Mesenteric fat pad (tissue), 1 donor: ENCODE results near the gene FNDC3B. TPM values are rescaled to one million over a fixed set of nuclear protein-coding genes. Genes with fewer than 3 reads are reported as not detected.

ENCODE experiments used
- DNase-seq: peaks from one replicate; pipeline ENCODE4 v3.0.0-alpha.2; 2020; ENCODE audit warnings: low spot score
- total RNA-seq: library from RNA; stranded (reverse); fragmentation: NEBNext Ultra II Directional; extraction: Animal tissue kit (Norgen Biotek cat#: 25700); gene quantifications from one replicate; pipeline ENCODE4 v1.2.1, GENCODE V29; 2021
- donor health status: DM: yes; HTN: yes; CAD: no.

Gene FNDC3B
- total RNA-seq, 1 donor from 2014 or later, result 258 TPM

DNA sequence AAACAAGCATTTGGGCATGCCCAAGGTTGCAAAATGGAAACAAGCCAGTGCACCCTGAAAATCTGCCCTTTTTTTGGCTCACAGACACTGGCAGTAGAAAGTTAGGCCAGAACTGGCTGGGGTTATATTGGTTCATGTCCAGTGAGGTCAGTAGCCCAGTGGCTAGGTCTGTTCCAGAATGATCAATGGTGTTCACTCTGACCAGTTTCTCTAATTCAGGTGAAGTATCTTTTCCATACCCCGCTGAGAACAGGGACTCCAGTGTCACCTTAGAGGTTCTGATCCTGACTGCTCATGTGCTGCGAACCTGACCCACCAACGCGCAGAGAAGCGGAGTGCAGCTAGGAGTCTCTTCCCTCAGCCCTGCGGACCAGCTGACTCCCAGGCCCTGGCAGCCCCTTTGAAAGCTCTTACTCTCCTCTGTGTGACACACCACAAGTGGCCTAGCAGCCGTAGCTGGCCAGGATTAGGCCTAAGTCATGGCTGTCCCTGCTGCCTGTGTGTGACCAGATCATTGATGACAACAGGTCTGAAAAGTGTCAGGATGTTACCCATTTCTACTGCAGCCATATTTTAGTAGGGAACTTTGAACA lies 285.3 kb downstream of the FNDC3B start:
- DNase-seq, result no peak

- DNase-seq, result no peak
Measured at GRCh38 chr3:172325461-172325860, 286.1 kb downstream of the FNDC3B start.

DNA sequence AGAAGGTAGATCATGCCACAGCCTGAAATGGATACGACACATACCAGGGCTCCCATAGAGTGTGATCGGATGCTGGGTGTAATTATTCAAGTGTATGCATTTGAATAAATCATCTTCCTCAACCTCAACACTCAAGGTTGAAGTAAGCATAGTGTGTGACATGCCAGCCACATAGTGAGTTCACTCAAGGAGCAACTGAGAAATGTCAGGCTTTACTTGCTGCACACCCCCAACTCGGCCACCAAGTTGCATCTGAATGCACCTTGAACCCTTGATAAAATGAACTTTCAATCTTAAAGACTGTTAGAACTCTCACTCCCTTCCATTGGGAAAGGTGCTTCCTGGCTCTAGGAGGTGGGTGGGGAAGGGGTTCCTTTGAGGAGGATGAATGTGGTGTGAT lies 287.6 kb downstream of the FNDC3B start:
- DNase-seq, result no peak

DNA sequence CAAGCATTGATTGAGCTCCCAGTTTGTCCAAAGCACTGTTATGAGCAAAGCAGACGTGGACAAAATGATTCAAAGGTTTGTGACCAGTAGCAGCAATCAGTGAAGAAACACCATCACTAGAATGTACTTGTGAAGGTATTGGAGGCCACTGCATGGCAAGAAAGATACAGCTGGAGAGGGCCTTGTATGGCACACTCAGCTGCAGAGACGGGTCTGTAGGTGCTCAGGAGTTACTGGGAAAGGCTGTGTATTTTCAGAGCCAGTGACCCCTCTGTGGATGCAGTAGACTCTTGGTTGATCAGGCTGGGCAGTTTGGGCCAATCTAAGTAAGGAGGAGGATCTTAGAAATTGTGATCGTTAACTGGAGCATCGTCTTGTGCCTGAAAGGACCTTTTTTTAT lies 288.9 kb downstream of the FNDC3B start:
- no peak for DNase-seq

- DNase-seq, result no peak
Measured at GRCh38 chr3:172329070-172329469, 289.7 kb downstream of the FNDC3B start.

GRCh38 chr3:172330413-172330812 lies 291.0 kb downstream of the FNDC3B start:
- no peak for DNase-seq

DNA sequence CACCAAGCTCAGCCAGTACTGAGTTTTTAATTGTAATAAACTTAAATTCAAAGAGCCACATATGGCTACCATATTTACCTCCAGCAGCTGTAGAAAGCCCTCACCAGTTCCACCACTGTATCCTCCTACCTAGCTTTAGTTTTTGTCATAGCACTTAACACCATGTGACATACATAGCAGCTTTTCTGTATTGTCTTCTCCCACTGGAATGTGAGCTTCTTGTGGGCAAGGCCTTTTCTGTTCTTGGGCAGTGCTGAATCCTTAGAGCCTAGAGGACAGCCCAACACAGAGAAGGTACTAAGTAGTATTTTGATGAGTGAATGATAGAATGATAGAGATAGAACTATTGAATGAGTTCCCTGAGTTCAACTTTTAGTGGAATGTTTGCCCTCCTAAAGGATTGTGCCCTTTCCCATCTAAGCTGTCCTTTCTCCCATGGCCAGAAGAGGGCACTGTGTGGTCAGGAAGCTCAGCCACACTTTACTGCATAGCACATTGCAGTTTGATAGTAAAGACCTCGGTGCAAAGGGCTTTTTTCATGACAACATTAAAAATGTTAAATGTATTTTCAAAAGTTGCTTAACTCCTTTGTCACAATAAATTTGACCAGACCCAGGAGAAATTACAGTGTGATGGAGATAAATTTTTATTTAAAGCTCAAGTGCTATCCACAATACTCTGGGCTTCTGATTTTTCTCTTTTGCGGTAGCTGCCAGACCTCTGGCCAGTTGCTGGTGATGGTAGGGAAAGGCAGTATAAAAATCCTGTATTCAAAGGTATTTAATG lies 293.1 kb downstream of the FNDC3B start:
- DNase-seq, result no peak

GRCh38 chr3:172333042-172333377 lies 293.6 kb downstream of the FNDC3B start:
- DNase-seq, result no peak

GRCh38 chr3:172333692-172334457 lies 294.5 kb downstream of the FNDC3B start:
- DNase-seq, result no peak

DNA sequence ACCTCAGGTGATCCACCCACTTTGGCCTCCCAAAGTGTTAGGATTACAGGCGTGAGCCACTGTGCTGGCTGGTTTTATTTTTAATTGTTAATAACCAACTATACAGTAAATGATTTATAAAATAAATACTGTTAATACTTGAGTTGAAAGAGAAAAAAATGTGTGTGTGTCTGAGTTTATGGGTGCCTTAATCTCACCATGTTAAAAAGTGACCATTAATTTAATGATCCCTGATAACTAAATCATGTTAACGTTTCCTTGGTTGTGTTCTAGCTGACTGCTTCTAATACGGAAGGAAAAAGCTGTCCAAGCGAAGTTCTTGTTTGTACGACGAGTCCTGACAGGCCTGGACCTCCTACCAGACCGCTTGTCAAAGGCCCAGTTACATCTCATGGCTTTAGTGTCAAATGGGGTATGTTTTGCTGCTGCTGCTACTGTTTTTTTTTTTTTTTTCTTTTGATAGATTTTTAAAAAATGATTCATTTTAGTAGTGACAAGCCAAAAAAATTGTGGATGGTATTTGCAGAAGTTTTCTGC lies 295.4 kb downstream of the FNDC3B start:
- DNase-seq, result no peak

GRCh38 chr3:172339892-172340291 lies 300.5 kb downstream of the FNDC3B start:
- no peak for DNase-seq

DNA sequence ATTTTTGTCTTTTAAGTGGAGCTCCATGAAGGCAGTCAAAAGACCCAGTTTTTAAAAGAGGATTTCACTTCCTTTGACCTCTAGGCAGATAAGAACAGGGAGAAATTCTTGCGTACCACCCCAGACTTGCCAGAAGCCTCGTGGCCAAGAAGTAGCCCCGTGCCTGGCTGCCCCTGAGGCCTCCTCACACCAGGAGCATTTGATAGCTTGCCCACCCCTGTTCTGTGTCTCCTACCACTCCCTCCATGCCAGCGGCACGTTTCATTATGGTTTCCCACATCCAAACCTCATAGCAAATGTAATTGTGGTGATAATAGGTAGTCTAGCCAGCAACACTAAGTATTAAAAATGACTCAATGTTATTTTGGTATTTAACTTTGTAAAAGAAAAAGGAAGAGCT lies 301.2 kb downstream of the FNDC3B start:
- no peak for DNase-seq

DNA sequence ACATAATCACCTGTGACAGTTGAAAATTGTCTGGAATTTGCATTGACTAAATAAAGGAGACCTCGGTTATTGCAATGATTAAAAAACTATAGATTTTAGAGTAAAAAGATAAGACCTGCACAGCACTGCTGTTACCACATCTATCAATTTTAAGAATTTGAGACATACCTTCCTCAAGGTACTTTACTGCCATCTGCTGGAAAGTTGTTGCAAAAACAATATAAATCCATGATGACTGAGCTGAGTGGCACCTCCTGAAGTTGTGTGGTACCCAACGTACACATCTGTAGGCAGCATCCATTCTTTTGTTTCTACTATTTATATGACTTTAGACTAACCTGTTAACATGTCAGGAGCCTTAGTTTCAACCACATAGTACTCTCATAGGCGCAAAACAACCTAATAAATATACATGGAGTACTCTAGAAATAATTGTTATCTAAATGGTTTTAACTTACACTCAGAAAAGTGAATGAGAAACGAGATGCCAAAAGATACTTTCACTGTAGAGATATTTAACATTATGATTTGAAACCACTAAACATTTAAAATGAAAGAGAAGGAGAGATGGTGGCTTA lies 302.2 kb downstream of the FNDC3B start:
- no peak for DNase-seq

GRCh38 chr3:172342097-172342659 lies 302.8 kb downstream of the FNDC3B start:
- DNase-seq, result no peak

- DNase-seq, result no peak
Measured at GRCh38 chr3:172343117-172343516, 303.7 kb downstream of the FNDC3B start.

DNA sequence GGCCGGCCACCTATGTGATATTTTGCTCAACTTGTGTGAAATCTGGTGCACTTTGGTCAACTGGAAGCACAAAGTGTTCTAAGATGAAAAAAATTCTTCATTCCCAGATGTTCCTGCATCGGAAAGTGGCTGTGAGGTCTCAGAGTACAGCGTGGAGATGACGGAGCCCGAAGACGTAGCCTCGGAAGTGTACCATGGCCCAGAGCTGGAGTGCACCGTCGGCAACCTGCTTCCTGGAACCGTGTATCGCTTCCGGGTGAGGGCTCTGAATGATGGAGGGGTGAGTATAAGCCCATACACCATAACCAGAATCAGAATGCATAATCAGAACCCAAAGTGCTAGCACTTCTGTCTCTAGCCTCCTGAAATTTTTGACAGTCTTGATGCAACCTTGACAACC lies 304.6 kb downstream of the FNDC3B start:
- DNase-seq, result no peak

DNA sequence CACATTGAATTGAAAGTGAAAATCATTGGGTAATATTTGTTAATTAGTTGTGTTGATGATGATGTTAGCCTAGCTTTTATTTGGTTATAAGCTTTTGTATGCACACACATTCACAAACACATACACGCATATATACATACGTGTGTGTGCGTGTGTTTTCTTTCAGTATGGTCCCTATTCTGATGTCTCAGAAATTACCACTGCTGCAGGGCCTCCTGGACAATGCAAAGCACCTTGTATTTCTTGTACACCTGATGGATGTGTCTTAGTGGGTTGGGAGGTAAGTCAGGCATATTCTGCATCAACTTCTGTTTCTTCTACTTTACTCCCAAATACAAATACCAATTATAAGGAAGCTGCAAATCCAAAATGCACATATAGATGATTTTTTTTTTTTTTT lies 306.8 kb downstream of the FNDC3B start:
- no peak for DNase-seq

DNA sequence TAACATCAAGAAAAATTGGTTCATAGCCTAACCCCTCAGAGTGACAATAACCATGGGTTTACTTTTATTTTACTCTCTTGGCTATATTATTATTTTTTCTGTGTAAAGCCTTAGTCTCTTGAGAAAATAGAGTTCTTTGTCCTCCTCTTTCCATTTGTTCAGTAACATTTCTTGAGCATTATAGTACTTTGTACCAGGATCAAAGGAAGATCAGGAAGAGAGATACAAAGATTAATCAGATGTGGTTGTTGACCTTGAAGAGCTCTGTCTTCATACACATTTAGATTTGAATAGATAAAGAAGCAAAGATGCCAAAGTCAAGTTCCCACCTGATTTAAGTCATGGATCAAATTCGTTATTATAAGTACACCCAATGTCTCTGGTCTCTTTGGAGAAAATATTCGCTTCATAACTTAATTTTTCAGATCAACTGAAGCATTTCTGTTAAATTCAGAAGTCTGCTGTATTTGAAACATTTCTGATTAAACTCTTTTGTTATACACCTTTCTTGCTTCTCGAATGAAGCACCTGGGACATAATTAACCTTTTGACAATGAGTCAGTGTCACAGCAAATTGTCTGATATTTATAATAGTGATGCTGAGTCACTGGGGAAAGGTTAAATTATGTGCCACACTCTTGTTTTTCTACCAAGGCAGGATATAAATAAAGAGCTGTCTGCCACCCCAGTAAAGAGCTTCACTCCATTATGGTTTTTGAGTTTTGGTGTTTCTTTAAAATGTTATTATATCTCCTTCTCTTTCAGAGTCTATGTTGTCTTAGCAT lies 308.7 kb downstream of the FNDC3B start:
- no peak for DNase-seq

- no peak for DNase-seq
Measured at GRCh38 chr3:172351895-172352466, 312.6 kb downstream of the FNDC3B start.

- no peak for DNase-seq
Measured at GRCh38 chr3:172352786-172353185, 313.4 kb downstream of the FNDC3B start.
